ENCODE data around the gene FAM98C.

Gene FAM98C

GRCh38 chr19:38449518-38449917, 46.6 kb downstream of the FAM98C start:
- H3K4me3 ChIP-seq (ENCODE audit: low read length), result no peak overlapping the region
- no peak for TF ChIP-seq CTCF (conservative IDR thresholded peaks at IDR 0.05; ENCODE audit: low read length)
- DNase-seq (ENCODE audit: low read depth), result no peak

- no peak for TF ChIP-seq CTCF (conservative IDR thresholded peaks at IDR 0.05; ENCODE audit: low read length)
- no peak overlapping the region for H3K4me3 ChIP-seq (ENCODE audit: low read length)
Observed at GRCh38 chr19:38451036-38451435, 48.1 kb downstream of the FAM98C start.

GRCh38 chr19:38451629-38452028, 48.7 kb downstream of the FAM98C start:
- no peak for DNase-seq (ENCODE audit: low read depth)
- TF ChIP-seq CTCF (conservative IDR thresholded peaks at IDR 0.05; ENCODE audit: low read length), result no peak
- no peak overlapping the region for H3K4me3 ChIP-seq (ENCODE audit: low read length)

More at GRCh38 chr19:38451036-38451435, 48.1 kb downstream of the FAM98C start:
- DNase-seq (ENCODE audit: low read depth), result no peak

- no peak for TF ChIP-seq CTCF (conservative IDR thresholded peaks at IDR 0.05; ENCODE audit: low read length)
- no peak for DNase-seq (ENCODE audit: low read depth)
- no peak overlapping the region for H3K4me3 ChIP-seq (ENCODE audit: low read length)
Observed at GRCh38 chr19:38452430-38453366, 49.8 kb downstream of the FAM98C start.

- no peak for TF ChIP-seq CTCF (conservative IDR thresholded peaks at IDR 0.05; ENCODE audit: low read length)
- H3K4me3 ChIP-seq (ENCODE audit: low read length), result no peak overlapping the region
- DNase-seq (ENCODE audit: low read depth), result no peak
Observed at GRCh38 chr19:38453596-38453995, 50.7 kb downstream of the FAM98C start.

- TF ChIP-seq CTCF (conservative IDR thresholded peaks at IDR 0.05; ENCODE audit: low read length), result no peak
- DNase-seq (ENCODE audit: low read depth), result no peak
- H3K4me3 ChIP-seq (ENCODE audit: low read length), result no peak overlapping the region
Observed at GRCh38 chr19:38455031-38455430, 52.1 kb downstream of the FAM98C start.

- DNase-seq (ENCODE audit: low read depth), result no peak
- H3K4me3 ChIP-seq (ENCODE audit: low read length), result no peak overlapping the region
- no peak for TF ChIP-seq CTCF (conservative IDR thresholded peaks at IDR 0.05; ENCODE audit: low read length)
Observed at GRCh38 chr19:38457202-38457601, 54.3 kb downstream of the FAM98C start.
